CD4-positive, alpha-beta T cell treated with Interleukin-17A for 1 hour (primary cell): ENCODE results near the gene POSTN.
"Not testable (repeated sequence)": the region's sequence is repeated elsewhere in the genome, so short reads cannot be mapped to it uniquely, and the experiment has no call there.

Experiments used
- DNase-seq: peaks from one replicate; pipeline ENCODE4 v3.0.0-alpha.2; 2020

The POSTN gene

DNA sequence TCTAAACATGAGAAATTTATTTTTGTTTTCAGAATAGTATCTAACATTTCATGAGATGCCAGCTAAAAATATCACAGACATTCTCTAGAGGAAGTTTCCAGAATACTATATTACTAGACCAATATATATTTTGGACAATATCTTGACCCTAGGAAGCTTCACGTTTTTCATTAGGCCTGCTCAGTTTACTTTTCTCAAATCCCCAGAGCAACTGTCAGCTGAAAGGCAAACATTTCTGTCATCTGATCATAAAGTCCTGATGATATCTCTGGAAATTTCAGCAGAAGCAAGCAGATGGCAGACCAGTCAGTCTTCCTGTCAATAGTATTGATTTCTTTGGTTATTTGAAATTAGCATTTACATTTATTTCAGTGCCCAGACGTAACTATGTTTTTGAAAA lies 4.0 kb downstream of the POSTN start:
- no peak for DNase-seq

DNA sequence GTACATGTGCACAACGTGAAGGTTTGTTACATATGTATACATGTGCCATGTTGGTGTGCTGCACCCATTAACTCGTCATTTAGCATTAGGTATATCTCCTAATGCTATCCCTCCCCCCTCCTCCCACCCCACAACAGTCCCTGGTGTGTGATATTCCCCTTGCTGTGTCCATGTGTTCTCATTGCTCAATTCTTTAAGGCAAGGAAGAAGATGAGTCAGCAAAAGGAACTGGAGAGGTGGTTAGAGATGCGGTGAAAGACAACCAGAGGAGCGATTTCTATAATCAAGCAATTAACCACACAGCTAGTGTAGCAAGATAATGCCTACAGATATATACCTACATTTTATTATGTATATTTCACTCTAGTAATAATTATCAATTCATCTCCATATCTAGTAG lies 9.2 kb downstream of the POSTN start:
- DNase-seq, result not testable (repeated sequence)

DNA sequence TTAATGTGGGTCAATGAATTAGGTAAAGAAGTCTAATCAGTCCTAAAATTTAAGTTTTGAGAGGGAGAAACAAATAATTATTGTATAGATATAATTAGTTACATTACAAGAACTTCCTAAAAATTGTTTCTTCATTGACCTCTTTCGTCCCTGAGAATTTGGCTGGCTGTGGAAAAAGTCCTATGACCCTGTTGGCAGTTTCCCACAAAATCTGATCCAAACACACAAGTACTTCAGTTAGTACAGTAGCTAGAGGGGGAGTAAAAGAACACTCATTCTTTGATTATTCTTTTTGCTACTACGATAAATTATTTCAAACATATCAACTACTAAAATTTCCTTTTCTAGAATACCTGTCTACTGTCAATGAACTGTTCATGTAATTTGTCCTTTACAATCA lies 11.3 kb downstream of the POSTN start:
- no peak for DNase-seq

DNA sequence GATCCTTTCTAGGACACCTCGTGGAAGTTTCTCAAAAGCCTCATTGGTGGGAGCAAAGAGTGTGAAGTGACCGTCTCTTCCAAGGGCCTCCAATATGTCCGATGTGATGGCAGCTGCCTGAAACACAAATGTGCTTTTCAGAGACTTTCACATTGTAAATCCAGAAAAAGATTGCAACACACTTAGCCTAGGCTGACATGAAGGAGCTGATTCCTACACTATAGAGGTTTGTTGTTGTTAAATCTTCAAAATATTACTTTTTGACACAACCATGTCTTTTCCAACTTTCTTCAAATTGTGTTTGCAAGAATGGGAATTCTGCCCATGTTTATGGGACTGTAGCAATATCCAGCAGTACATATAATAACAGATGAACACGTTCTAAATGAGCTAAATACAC lies 12.4 kb downstream of the POSTN start:
- no peak for DNase-seq

DNA sequence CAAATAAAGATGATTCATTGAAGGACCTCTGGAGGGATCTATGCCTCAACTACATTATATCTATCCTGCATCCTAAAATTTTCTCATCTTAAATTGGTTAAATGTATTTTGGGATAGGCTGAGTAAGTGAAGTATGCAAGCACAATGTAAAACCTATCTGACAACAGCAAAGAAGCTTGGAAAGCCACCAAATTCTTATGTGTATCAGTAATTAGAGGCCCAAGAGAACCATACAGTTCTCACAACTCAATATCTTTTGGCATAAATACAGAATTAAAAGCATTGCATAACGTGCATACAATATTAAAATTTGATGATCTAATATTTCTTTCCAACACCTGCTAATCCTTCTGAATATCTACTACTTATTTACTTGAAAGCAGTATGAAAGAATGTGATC lies 13.0 kb downstream of the POSTN start:
- DNase-seq, result no peak

DNA sequence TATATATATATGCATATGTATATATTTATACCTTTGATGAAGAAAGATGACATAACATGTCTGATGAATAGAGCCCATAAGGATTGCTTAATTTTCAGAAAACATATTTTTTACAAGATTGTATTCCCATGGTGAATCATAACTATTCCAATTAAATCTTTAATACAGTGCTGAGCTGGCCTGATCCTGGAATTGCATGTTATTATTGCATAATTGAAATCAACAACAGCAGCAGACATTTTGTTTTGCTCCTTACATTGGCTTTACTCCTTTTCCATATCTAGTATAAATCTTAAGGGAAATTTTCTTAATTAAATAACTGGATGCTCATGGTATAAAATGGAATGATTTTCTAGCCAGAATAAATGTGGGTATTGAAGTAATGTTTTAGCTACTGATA lies 22.0 kb downstream of the POSTN start:
- DNase-seq, result no peak

DNA sequence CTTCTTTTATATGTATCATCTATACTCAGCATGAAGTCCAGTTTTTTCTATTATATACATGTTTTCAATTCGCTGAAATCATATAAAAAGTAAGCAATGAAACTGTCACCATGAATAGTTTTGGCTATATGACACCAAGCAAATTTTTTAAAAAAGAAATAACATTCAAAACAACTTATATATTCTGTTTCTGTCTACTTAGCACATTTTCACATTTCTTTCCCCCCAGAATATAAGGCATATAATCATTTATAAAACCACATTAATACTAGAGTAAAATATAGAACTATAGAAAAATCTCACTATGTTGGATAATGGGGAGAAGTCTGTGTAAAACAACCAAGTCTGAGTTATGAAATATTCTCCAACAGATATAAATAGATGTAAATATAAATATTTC lies 33.1 kb downstream of the POSTN start:
- DNase-seq, result no peak

DNA sequence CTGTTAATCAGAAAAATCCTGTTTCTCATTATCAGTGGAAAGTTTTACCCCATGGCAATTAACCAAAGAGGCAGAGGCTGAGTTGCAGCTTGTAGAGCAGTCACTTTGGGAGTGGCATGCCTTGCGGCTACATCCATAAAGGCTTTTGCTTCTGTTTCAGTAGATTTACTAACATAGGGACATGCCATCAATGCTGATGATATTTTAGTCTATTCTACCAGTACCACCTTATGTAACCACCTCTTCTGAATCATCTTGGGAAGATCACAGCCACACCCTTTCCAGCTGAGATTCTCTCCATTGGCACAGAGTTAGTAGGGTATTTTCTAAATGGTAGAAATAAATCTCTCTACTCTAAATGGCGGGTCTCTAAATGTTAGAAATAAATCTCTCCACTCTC lies 37.5 kb downstream of the POSTN start:
- no peak for DNase-seq

DNA sequence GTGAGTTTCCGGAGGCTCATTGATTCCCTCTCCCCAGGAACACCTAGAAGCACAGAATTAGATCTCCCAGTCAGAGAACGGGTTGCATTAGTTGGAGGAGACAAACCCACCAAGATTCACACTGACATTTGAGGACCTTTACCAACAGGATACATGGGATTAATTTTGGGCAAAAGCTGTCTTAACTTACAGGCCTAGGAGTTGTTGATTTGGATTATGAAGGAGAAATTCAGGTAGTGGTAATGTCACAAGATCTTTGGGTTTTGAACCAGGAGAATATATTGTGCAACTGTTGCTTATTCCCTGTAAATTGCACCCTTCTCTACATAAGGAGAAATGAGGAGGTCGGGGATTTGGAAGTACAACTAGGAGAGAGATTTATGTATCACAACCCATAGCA lies 38.0 kb downstream of the POSTN start:
- no peak for DNase-seq

DNA sequence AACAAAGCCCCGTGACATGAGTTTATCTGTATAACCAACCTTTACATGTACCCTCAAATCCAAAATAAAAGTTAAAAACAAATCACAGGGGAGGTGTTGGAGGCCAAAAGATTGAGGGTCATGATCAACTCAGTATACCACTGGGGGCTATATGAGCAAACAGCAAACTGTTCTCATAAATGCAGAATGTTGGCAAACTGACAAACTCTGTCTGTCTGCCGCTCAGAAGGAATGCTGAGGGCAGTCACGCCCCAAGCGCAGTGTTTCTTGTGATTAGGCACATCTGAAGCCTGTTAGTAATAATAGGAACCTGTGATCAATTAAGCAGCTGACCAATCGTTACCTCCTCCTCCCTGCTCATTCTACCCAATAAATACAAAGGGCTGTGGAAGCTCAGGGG lies 39.8 kb downstream of the POSTN start:
- not testable (repeated sequence) for DNase-seq

DNA sequence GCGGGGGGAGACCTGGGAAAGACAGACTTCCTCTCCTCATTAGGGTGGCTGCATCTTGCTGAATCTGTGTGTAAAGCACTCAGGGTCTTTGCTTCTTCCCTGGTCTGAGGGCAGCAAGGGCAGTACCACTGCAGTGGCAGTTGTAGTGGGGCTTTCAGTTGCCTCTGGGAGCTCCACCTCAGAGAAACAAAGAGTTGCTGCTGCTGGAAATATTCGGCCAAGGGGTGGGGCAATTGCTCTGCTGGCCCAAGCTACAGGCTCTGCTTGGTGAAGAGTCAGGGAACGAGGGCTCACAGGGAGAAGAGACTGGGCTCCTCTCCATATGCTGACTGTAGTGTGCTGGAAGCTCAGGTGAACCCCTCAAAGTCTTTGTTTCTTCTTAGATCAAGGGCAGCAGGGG lies 52.5 kb downstream of the POSTN start:
- DNase-seq, result no peak

DNA sequence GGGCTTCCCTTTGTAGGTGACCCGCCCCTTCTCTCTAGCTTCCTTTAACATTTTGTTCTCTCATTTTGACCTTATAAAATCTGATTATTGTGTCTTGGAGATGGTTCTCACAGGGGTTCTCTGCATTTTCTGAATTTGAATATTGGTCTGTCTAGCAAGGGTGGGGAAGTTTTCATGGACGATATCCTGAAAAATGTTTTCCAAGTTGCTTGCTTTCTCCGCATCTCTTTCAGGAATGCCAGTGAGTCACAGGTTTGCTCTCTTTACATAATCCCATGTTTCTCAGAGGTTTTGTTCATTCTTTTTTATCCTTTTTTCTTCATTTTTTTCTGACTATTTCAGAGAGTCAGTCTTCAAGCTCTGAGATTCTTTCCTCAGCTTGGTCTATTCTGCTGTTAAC lies 53.6 kb downstream of the POSTN start:
- no peak for DNase-seq

DNA sequence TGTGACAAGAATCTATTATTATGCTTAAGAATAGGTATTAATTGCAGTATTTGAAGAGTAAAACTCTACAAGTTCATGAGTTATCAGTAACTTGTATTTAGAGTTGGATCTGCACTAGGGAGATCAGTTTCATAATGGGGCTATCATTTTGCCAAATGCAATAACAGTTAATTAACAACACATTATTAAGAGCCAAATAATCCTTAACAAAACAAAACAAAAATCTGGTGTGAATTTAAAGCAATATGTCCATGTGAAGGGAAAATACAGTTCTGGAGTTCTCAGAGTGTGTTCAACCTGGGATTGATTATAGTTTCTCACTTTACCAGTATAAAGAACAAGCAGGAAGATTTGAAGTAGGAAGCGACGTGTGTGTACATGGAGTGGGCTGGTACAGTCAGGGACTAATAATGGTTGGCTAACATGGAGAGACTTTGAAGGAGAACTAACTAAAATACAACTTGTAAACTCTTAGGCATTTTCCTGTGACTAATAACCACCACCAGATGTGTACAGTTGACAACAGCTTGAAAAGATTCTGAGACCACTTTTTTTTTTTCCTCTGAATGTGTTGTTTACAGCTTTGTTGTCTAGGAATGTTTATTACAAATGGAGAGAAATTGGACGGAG lies 58.5 kb downstream of the POSTN start:
- no peak for DNase-seq

DNA sequence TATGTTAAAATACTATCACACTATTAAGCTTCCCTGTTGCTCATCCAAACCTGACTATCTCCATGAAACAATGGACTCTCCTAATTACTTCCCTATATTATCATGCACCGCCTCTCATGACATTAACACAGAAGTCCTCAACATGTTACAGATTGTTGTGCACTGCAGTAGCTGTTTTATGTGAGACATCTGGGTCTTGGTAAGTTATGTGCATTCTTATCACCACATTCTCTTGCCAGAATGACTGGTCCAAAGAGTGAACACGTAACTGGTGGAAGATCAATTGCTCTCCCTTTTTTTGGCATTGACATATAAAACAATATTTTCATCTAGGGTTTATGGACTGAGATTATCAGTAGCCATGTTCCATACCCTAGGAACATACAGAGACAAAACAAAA lies 59.4 kb downstream of the POSTN start:
- no peak for DNase-seq

DNA sequence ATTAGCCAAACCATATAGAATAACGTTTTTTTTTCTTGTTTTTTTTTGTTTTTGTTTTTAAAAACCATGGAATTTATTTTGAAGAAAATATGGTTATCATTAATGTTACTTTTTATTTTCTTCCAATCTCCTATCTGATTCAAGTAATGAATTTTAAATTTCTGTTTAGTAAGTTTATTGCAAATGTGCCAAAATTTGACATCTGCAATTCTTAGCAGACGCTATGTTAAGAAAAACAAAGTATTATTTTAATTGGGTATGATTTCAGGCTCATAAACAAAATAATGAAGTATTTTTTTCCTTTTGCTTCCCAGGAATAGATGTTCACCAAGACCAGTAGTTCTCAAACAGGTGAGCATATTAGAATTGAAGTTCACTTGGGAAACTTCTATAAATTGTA lies 63.1 kb downstream of the POSTN start:
- DNase-seq, result no peak

DNA sequence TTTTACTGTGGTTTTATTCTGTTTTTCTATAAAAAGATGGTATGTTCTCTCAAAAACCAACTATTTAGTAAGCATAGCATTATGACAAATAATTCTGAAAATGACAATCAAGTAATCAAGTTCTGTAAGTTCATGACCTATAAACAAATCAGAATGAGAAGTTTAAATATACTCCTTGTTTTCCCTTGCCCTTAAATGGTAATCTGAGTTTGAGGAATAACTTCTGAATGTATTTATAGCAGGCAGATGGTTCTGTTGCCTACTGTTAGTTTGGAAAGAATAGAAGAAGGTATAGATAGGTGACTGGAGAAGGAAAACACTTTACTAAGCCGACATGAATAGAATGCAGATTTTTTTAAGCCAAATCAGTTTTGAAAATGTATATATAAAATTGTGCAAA lies 63.9 kb downstream of the POSTN start:
- no peak for DNase-seq

DNA sequence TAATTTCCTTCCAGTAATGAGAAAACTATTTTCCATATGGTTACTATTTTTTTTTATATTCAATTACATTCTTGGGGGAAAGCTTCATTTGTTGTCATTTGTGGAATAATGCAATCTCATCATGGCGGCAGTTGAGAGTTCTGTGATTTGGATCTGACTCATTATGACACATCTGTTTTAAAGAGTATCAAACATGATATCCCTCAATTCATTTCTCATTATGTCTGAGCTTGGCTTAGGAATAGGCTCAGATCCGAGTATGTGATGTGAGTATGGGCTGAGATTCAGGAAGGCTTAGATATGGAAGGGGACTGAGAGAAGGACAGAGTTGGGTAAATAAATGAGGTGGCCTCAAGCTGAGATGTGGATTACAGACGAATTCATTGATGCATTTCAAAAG lies 64.4 kb downstream of the POSTN start:
- DNase-seq, result no peak

DNA sequence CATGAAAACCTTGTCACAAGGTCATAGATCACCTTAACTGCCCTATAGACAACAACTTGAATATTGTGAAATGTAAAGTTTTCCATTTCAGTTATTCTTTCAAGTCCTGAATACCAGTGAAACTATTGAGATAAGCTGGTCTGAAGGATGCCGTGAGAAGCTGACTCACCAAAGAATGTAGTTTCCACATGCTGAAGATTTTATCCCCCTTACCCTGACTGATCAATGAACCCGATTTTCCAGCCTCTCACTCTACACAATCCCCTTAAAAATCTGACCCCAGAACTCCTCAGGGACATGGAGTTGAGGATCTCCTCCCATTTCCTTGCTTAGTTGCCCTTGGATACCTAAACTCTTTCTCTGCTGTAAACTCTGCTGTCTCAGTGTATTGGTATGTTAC lies 67.5 kb downstream of the POSTN start:
- DNase-seq, result no peak

DNA sequence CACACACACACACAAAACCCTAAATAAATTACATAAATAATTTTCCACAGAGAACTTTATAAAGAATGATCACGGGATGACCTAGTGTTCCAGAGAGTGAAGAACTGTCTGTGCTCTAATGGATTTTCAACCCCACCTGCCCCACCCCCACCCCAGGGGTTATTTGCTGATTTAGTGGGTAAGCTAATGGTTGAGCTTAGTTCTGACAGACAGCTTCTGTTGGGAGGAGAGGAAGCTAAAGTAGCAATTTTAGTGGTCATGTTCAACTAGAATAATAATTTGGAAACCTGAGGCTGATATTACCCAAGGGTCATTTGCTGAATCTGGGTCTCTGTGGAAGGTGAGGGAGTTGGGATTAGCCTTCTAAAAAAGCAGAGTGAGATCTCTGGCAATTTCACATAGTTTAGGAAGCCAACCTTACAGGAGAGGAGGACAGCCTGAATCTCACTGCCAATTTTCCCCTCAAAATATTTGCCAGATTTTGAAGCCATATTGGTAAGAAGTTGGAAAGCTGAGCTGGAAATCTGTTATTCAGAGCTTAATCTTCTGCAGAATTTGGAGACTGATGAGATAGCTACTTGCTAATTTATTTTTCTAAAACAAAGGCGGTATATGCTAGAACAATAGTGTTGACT lies 68.7 kb downstream of the POSTN start:
- no peak for DNase-seq

DNA sequence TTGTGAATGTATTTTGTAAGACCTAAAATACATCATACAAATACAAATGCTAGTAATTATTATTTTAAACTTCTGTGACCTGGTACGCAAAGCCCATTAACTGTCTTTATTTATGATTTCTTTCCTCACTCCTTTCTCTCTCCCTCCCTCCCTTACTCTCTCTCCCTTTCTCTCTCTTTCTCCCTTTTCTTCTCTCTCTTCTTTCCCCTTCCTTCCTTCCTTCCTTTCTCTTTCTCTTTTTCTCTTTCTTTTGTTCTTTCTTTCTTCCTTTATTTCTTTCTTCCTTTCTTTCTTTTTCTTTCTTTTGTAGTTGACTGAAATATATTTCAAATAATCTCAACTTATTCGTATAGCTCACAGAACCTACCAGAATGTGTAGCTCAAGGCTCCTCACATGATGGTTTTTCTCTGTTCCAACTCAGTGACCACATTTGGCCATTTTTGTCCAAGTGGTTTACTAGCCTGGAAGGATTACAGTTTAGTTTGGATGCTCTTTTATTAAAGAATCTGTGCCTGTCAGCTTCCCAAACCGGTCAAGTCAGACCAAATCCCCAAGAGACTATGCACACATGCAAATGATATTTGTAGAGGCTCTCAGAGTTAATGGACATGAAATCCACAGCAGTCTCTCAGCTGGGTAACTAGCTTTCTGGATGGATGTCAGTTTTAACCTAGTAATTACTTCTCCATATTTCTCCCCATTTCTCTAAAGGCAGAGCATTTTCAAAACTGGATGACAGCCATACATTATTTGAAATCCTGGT lies 71.7 kb downstream of the POSTN start:
- no peak for DNase-seq

DNA sequence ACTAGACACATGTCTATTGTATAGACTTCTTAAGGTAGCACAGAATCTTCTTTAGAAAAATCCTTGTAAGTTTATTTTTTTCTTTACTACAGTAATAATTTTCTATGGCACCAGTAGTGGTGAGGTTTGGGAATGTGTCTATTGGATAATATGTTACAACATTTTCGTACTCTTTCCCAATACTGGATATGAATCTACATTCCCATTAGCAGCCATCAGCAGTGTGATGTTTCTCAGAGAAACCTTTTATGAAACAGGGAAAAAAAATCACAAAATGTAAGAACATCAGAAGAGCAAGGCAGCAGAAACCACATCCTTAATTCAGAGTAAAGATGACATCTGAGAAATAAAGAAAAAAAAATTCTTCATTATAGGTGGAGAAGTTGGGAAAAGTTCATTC lies 83.3 kb downstream of the POSTN start:
- DNase-seq, result no peak
